HepG2 (cell line): Measurements from ENCODE around the gene STOML2. TPM values are rescaled to one million over a fixed set of nuclear protein-coding genes. Genes with fewer than 3 reads are reported as not detected.
A peak's percentile ranks its signal among the peaks of the same experiment; 100 is the strongest.

Source experiments
- ELF1 ChIP-seq: sonication (generic); formaldehyde crosslinking; IDR thresholded peaks from 2 replicates; pipeline ENCODE4 v1.4.0; 2020; ENCODE audit warnings: missing genetic modification reagents
- KLF11 ChIP-seq: IDR thresholded peaks from 2 replicates; pipeline ENCODE4 v1.6.1; 2016; ENCODE audit warnings: missing compliant biosample characterization
- LRRFIP1 ChIP-seq: sonication (generic); formaldehyde crosslinking; conservative IDR thresholded peaks from 2 replicates; pipeline ENCODE4 v1.4.0; 2020; ENCODE audit warnings: missing genetic modification reagents
- NFKB2 ChIP-seq: sonication (generic); formaldehyde crosslinking; IDR thresholded peaks from 2 replicates; pipeline ENCODE4 v1.4.0; 2020; ENCODE audit warnings: missing genetic modification reagents, borderline replicate concordance
- PRDM15 ChIP-seq: sonication (generic); formaldehyde crosslinking; IDR thresholded peaks from 2 replicates; pipeline ENCODE4 v1.4.0; 2020; ENCODE audit warnings: missing genetic modification reagents
- RFX1 ChIP-seq: fragments of 450-650 bp; IDR thresholded peaks from 2 replicates; pipeline ENCODE4 v1.6.1; 2017
- SP2 ChIP-seq: sonication (generic); formaldehyde crosslinking; IDR thresholded peaks from 2 replicates; pipeline ENCODE4 v1.5.1; 2020; ENCODE audit warnings: mild to moderate bottlenecking, missing genetic modification reagents
- THAP8 ChIP-seq: sonication (generic); formaldehyde crosslinking; IDR thresholded peaks from 2 replicates; pipeline ENCODE4 v1.5.1; 2020; ENCODE audit warnings: missing genetic modification reagents, mild to moderate bottlenecking, borderline replicate concordance
- ZIK1 ChIP-seq: sonication (generic); formaldehyde crosslinking; IDR thresholded peaks from 2 replicates; pipeline ENCODE4 v1.5.0; 2020; ENCODE audit warnings: mild to moderate bottlenecking, low read depth, missing genetic modification reagents, borderline replicate concordance
- ZNF331 ChIP-seq: sonication (generic); formaldehyde crosslinking; IDR thresholded peaks from 2 replicates; pipeline ENCODE4 v1.4.0; 2020; ENCODE audit warnings: missing genetic modification reagents
- ZNF354B ChIP-seq: sonication (generic); formaldehyde crosslinking; IDR thresholded peaks from 2 replicates; pipeline ENCODE4 v1.8.0; 2022; ENCODE audit warnings: mild to moderate bottlenecking, missing genetic modification reagents
- ZNF556 ChIP-seq: sonication (generic); formaldehyde crosslinking; IDR thresholded peaks from 2 replicates; pipeline ENCODE4 v1.4.0; 2020; ENCODE audit warnings: mild to moderate bottlenecking, missing genetic modification reagents, borderline replicate concordance
- ZNF674 ChIP-seq: sonication (generic); formaldehyde crosslinking; IDR thresholded peaks from 2 replicates; pipeline ENCODE4 v1.5.0; 2020; ENCODE audit warnings: low read depth, mild to moderate bottlenecking, missing genetic modification reagents
- ZNF704 ChIP-seq: sonication (generic); formaldehyde crosslinking; IDR thresholded peaks from 2 replicates; pipeline ENCODE4 v1.8.1; 2023; ENCODE audit warnings: mild to moderate bottlenecking, inconsistent platforms, moderate library complexity, missing genetic modification reagents, borderline replicate concordance
- ZNF782 ChIP-seq: sonication (generic); formaldehyde crosslinking; IDR thresholded peaks from 2 replicates; pipeline ENCODE4 v1.4.0; 2020; ENCODE audit warnings: missing genetic modification reagents, mild to moderate bottlenecking, borderline replicate concordance
- ZNF878 ChIP-seq: sonication (generic); formaldehyde crosslinking; IDR thresholded peaks from 2 replicates; pipeline ENCODE4 v1.8.1; 2023; ENCODE audit warnings: mild to moderate bottlenecking, missing genetic modification reagents, moderate library complexity
- polyA plus RNA-seq, 8 experiments: library from polyadenylated mRNA; depleted of rRNA in 3 of 8; stranded (reverse) in 7 of 8; unstranded in 1 of 8; fragments of >200 nt; fragmentation: Illumina TruSeq in 4 of 8; extraction: Trizol in 4 of 8; gene quantifications; 2 replicates each; pipeline versions ENCODE4 v1.2.1 to v1.2.3, GENCODE V29; 2011 to 2016; ENCODE audit warnings: low read depth in 4 of 8, missing spikeins in 1 of 8, mixed read lengths in 1 of 8; ENCODE audit not compliant: insufficient read depth in 1 of 8
- total RNA-seq, 5 experiments: library from RNA; depleted of rRNA; stranded (reverse); fragments of >200 nt; fragmentation: Illumina TruSeq; extraction: Trizol; gene quantifications; 2 replicates each; pipeline ENCODE4 v1.2.3, GENCODE V29; 2016; ENCODE audit warnings: low read depth in 1 of 5
- TF ChIP-seq, protein P1 (sequence below): sonication (generic); formaldehyde crosslinking; IDR thresholded peaks from 2 replicates; pipeline ENCODE4 v1.4.0; 2020; ENCODE audit warnings: missing genetic modification reagents
- TF ChIP-seq, protein P2 (sequence below): sonication (generic); formaldehyde crosslinking; IDR thresholded peaks from 2 replicates; pipeline ENCODE4 v1.8.1; 2023; ENCODE audit warnings: mild to moderate bottlenecking, missing genetic modification reagents

The STOML2 gene
- total and polyA plus RNA-seq, 2 of the 13 experiments (the other 11 are each of a cell fraction or from before 2014, with no cell fraction given), result 245 to 250 TPM

DNA sequence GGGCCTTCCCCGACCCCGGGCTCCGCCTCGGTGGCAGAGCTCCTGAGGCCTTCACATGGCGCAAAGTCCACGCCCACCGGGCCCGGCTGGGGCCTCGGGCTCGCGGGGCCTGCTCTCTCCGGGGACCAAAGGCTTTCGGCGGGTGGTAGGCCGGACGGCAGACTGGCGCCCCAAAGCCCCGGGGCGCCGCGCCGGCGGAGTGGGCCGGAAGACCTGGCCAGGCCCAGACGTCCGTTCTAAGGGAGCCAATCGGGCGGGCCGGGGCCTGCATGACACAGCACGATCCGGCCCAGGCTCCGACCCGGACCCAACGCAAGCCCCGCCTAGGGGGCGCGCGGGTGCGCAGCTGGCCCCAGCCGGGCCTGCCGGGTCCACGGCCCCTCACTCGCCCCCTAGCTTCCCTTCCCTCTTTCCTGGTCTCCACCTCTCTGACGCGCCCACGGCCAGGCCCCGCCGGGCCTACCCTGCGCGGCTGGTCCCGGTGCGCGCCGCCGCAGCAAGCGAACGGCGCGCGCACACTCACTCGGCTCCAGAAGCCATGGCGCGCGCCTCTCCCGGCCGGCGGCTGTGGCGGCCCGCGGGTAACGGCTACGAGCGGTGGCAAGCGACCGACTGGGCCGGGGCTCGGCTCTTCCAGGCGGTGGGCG is 31.0 kb downstream of the STOML2 start (continued):
- TF ChIP-seq ZIK1 (CRISPR knock-in tag), result no peak
- peak; percentile 97 for TF ChIP-seq PRDM15 (CRISPR knock-in tag)
- peak; percentile 40 for TF ChIP-seq ZNF331 (CRISPR knock-in tag)
- TF ChIP-seq ZNF878 (CRISPR knock-in tag), result no peak
- TF ChIP-seq, protein P1, sequence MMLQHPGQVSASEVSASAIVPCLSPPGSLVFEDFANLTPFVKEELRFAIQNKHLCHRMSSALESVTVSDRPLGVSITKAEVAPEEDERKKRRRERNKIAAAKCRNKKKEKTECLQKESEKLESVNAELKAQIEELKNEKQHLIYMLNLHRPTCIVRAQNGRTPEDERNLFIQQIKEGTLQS, result no peak; the same call in 1 of the 2 replicates
- TF ChIP-seq, protein P2, sequence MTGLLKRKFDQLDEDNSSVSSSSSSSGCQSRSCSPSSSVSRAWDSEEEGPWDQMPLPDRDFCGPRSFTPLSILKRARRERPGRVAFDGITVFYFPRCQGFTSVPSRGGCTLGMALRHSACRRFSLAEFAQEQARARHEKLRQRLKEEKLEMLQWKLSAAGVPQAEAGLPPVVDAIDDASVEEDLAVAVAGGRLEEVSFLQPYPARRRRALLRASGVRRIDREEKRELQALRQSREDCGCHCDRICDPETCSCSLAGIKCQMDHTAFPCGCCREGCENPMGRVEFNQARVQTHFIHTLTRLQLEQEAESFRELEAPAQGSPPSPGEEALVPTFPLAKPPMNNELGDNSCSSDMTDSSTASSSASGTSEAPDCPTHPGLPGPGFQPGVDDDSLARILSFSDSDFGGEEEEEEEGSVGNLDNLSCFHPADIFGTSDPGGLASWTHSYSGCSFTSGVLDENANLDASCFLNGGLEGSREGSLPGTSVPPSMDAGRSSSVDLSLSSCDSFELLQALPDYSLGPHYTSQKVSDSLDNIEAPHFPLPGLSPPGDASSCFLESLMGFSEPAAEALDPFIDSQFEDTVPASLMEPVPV (CRISPR knock-in tag), result peak; percentile 79; the same call in 1 of the 2 replicates
- no peak for TF ChIP-seq RFX1
- peak; percentile 32; the same call in 1 of the 2 replicates for TF ChIP-seq THAP8 (CRISPR knock-in tag)
- peak; percentile 63; the same call in 1 of the 2 replicates for TF ChIP-seq ZNF674 (CRISPR knock-in tag)
- TF ChIP-seq ZNF704 (CRISPR knock-in tag), result peak; percentile 44; the same call in 1 of the 2 replicates
- no peak for TF ChIP-seq SP2 (CRISPR knock-in tag)
- peak; percentile 88; the same call in 1 of the 2 replicates for TF ChIP-seq ZNF782
- peak; percentile 83; the same call in 1 of the 2 replicates for TF ChIP-seq ZNF354B (CRISPR knock-in tag)
- TF ChIP-seq KLF11, result no peak
- no peak for TF ChIP-seq LRRFIP1 (CRISPR knock-in tag)
- 0 out of 2 replicates have a peak, but pooled peaks have one; percentile 84 for TF ChIP-seq ZNF556
- no peak; the same call in 1 of the 2 replicates for TF ChIP-seq NFKB2 (CRISPR knock-in tag)
- TF ChIP-seq ELF1, result peak; percentile 27; the same call in 1 of the 2 replicates
